Activated T-cell treated with anti-CD3 and anti-CD28 coated beads, Interleukin-2, amount 50 U/mL, for 1 hour (primary cell): ENCODE measurements around the gene RAB31.

Experiments
- DNase-seq: peaks from one replicate; pipeline ENCODE4 v3.0.0-alpha.2; 2020

Gene RAB31

GRCh38 chr18:9796935-9797549 lies 88.9 kb downstream of the RAB31 start:
- no peak for DNase-seq

- no peak for DNase-seq
Measured at GRCh38 chr18:9802175-9803062, 94.3 kb downstream of the RAB31 start.

GRCh38 chr18:9803063-9803697 lies 95.1 kb downstream of the RAB31 start:
- DNase-seq: no peak

- no peak for DNase-seq
Measured at GRCh38 chr18:9803698-9804516, 95.8 kb downstream of the RAB31 start.

GRCh38 chr18:9804517-9805104 lies 96.5 kb downstream of the RAB31 start:
- DNase-seq: no peak

- no peak for DNase-seq
Measured at GRCh38 chr18:9806905-9807304, 98.8 kb downstream of the RAB31 start.

- DNase-seq: no peak
Measured at GRCh38 chr18:9808295-9809241, 100.5 kb downstream of the RAB31 start.

GRCh38 chr18:9809697-9810096 lies 101.6 kb downstream of the RAB31 start:
- no peak for DNase-seq

GRCh38 chr18:9810299-9810698 lies 102.2 kb downstream of the RAB31 start:
- DNase-seq: no peak

- DNase-seq: no peak
Measured at GRCh38 chr18:9810994-9811705, 103.0 kb downstream of the RAB31 start.

GRCh38 chr18:9811978-9812377 lies 103.9 kb downstream of the RAB31 start:
- DNase-seq: no peak

GRCh38 chr18:9814431-9814830 lies 106.3 kb downstream of the RAB31 start:
- no peak for DNase-seq

GRCh38 chr18:9817286-9817685 lies 109.2 kb downstream of the RAB31 start:
- DNase-seq: no peak

GRCh38 chr18:9817725-9818422 lies 109.8 kb downstream of the RAB31 start:
- DNase-seq: no peak

GRCh38 chr18:9818423-9818734 lies 110.3 kb downstream of the RAB31 start:
- DNase-seq: no peak

- DNase-seq: no peak
Measured at GRCh38 chr18:9820127-9820526, 112.0 kb downstream of the RAB31 start.

GRCh38 chr18:9820719-9821118 lies 112.6 kb downstream of the RAB31 start:
- DNase-seq: no peak

- no peak for DNase-seq
Measured at GRCh38 chr18:9822587-9823185, 114.6 kb downstream of the RAB31 start.

GRCh38 chr18:9823805-9824473 lies 115.8 kb downstream of the RAB31 start:
- DNase-seq: no peak
